DOHH2 (cell line): ENCODE results near the gene KCNMA1.

ENCODE experiments used
- CTCF ChIP-seq: fragments of 200-600 bp; sonication (generic); IDR thresholded peaks from one replicate; pipeline ENCODE4 v1.5.1; 2014; ENCODE audit warnings: antibody characterized with exemption, mild to moderate bottlenecking, low read depth, low read length; ENCODE audit not compliant: poor library complexity, severe bottlenecking
- EZH2phosphoT487 ChIP-seq: fragments of 200-600 bp; sonication (generic); IDR thresholded peaks from 2 replicates; pipeline ENCODE4 v1.6.1; 2017; ENCODE audit warnings: borderline replicate concordance, mild to moderate bottlenecking, antibody characterized with exemption, low read length, moderate library complexity, mixed read lengths

- TF ChIP-seq CTCF: no peak
- TF ChIP-seq EZH2phosphoT487: no peak
These were observed 33.3 kb upstream of the KCNMA1 start for GRCh38 chr10:77670817-77671443.
